A673 (cell line): ENCODE data around the gene KDM8. TPM values are rescaled to one million over a fixed set of nuclear protein-coding genes. Genes with fewer than 3 reads are reported as not detected.

Experiments used
- BruUV-seq: library from RNA; stranded (reverse); fragments of 400-500 nt; replicated peaks from 2 replicates; lab custom pipeline; 2021; lab: Mats Ljungman, UMichigan
- CTCF ChIA-PET: fragments of 300-600 bp; sonication (Branson Sonifier 250); formaldehyde crosslinking; loops from one replicate; lab custom pipeline; 2022; ENCODE audit warnings: antibody characterized with exemption; lab: Charles Lee
- POLR2A ChIA-PET: fragments of 300-600 bp; sonication (Branson Sonifier 250); formaldehyde crosslinking; loops from one replicate; lab custom pipeline; 2022; ENCODE audit warnings: antibody characterized with exemption; ENCODE audit not compliant: low non-redundant PET; lab: Charles Lee
- DNase-seq: peaks from one replicate; pipeline ENCODE4 v3.0.0-alpha.2; 2015; ENCODE audit warnings: low spot score
- H3K27ac ChIP-seq: fragments of 200-600 bp; sonication (generic); 2 replicates; pipeline ENCODE4 v1.5.1; 2016; ENCODE audit warnings: mixed run types, low read depth, mild to moderate bottlenecking, mixed read lengths, antibody characterized with exemption, low read length; ENCODE audit not compliant: poor library complexity, severe bottlenecking
- H3K27me3 ChIP-seq: fragments of 200-600 bp; sonication (generic); replicated peaks from 2 replicates; pipeline ENCODE4 v1.6.1; 2017; ENCODE audit warnings: mixed run types, low read depth, mild to moderate bottlenecking, mixed read lengths, antibody characterized with exemption, low read length; ENCODE audit not compliant: insufficient read depth, poor library complexity
- H3K36me3 ChIP-seq: fragments of 200-600 bp; sonication (generic); 2 replicates; pipeline ENCODE4 v1.6.1; 2016; ENCODE audit warnings: mixed run types, mild to moderate bottlenecking, mixed read lengths, antibody characterized with exemption, low read length; ENCODE audit not compliant: insufficient read depth, poor library complexity, severe bottlenecking
- H3K4me1 ChIP-seq: fragments of 200-600 bp; sonication (generic); 2 replicates; pipeline ENCODE4 v1.6.1; 2017; ENCODE audit warnings: mixed run types, mild to moderate bottlenecking, mixed read lengths, antibody characterized with exemption, low read length; ENCODE audit not compliant: insufficient read depth, poor library complexity, severe bottlenecking
- H3K4me3 ChIP-seq: fragments of 200-600 bp; sonication (generic); 2 replicates; pipeline ENCODE4 v1.5.1; 2016; ENCODE audit warnings: low read depth, mixed run types, mild to moderate bottlenecking, mixed read lengths, low read length; ENCODE audit not compliant: poor library complexity, severe bottlenecking
- H3K9me3 ChIP-seq: fragments of 200-600 bp; sonication (generic); 2 replicates; pipeline ENCODE4 v1.6.1; 2016; ENCODE audit warnings: mixed run types, low read depth, mild to moderate bottlenecking, mixed read lengths, antibody characterized with exemption, low read length; ENCODE audit not compliant: poor library complexity, severe bottlenecking
- EZH2 ChIP-seq: fragments of 200-600 bp; sonication (generic); IDR thresholded peaks from 2 replicates; pipeline ENCODE4 v1.6.1; 2017; ENCODE audit warnings: borderline replicate concordance, low read depth, mild to moderate bottlenecking, mixed read lengths, antibody characterized with exemption, low read length; ENCODE audit not compliant: poor library complexity, severe bottlenecking
- intact Hi-C: fragments of 100-400 bp; cut with micrococcal nuclease; formaldehyde crosslinking; loops from one replicate; pipeline ENCODE4 v1.10.0; 2022; ENCODE audit not compliant: unreplicated experiment
- total RNA-seq: library from RNA; stranded (reverse); gene quantifications from 2 replicates; pipeline ENCODE4 v1.2.3, GENCODE V29; 2021
- TF ChIP-seq, protein P1 (sequence below): fragments of 300-800, 200-600 bp; sonication (generic); conservative IDR thresholded peaks from 2 replicates; pipeline ENCODE4 v1.5.1; 2017; ENCODE audit warnings: low read depth, mild to moderate bottlenecking, antibody characterized with exemption, low read length, moderate library complexity, mixed read lengths

Gene KDM8
- total RNA-seq, 1 experiment from 2014 or later = 8.8 TPM

DNA sequence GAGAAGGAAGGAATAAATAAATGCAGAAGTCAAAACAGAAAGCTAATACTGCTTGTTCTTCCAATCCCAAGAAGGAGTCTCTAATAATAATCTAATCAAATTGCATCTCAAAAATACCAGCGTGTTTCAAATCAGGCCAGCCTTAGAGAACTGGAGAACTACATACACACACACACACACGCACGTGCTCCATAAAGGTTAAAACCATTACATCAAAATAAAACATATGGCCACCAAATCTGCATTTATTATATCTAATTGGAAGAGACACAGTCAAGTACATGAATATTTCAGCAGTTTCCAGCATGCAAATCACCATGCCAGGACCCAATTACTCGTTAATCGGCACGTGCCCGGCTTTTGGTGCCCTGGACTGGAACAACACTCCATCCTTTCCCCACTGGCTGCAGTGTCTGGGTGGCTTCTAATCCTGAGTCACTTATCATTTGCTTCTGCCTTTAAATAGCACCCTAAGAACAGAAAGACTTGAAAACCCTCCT, 20.4 kb upstream of the KDM8 start:
- ChIA-PET POLR2A (no interaction called here), CTCF (no interaction called here)
- Histone ChIP-seq H3K27me3 (no peaks in the 10 kb centered on the region), H3K4me1 (no peaks in the 10 kb centered on the region), H3K36me3 (no peaks in the 10 kb centered on the region), H3K4me3 (no peak overlapping the region), H3K27ac (no peak overlapping the region), H3K9me3 (no peaks in the 10 kb centered on the region)
- no peak for DNase-seq
- BruUV-seq = no TSS peak
- TF ChIP-seq, protein P1, sequence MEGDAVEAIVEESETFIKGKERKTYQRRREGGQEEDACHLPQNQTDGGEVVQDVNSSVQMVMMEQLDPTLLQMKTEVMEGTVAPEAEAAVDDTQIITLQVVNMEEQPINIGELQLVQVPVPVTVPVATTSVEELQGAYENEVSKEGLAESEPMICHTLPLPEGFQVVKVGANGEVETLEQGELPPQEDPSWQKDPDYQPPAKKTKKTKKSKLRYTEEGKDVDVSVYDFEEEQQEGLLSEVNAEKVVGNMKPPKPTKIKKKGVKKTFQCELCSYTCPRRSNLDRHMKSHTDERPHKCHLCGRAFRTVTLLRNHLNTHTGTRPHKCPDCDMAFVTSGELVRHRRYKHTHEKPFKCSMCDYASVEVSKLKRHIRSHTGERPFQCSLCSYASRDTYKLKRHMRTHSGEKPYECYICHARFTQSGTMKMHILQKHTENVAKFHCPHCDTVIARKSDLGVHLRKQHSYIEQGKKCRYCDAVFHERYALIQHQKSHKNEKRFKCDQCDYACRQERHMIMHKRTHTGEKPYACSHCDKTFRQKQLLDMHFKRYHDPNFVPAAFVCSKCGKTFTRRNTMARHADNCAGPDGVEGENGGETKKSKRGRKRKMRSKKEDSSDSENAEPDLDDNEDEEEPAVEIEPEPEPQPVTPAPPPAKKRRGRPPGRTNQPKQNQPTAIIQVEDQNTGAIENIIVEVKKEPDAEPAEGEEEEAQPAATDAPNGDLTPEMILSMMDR = no peak
- no peak for TF ChIP-seq EZH2
- intact Hi-C loops = no loop called here

DNA sequence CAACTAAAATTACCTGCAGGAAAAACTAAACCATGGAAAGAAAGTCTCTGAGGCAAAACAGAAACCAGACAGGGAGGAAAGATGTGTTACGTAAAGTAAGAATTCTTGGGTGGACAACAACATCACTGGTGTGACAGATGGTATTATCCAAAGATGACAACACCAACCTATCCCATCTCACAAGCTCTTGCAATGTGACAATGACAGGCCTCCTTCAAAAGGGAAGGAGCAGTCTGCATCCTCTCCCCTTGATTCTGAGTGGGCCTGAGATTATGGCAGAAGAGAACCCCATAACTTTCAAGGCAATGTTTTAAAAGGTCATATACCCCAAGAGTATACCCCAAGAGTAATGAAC, 17.6 kb upstream of the KDM8 start:
- H3K27ac ChIP-seq = no peak overlapping the region
- POLR2A ChIA-PET = no interaction called here
- TF ChIP-seq, protein P1 = no peak
- no peak for TF ChIP-seq EZH2
- H3K27me3 ChIP-seq = no peaks in the 10 kb centered on the region
- DNase-seq = no peak
- no peaks in the 10 kb centered on the region for H3K4me1 ChIP-seq
- CTCF ChIA-PET = no interaction called here
- no peaks in the 10 kb centered on the region for H3K36me3 ChIP-seq
- no peaks in the 10 kb centered on the region for H3K9me3 ChIP-seq
- intact Hi-C loops = no loop called here
- H3K4me3 ChIP-seq = no peak overlapping the region
- no TSS peak for BruUV-seq

GRCh38 chr16:27188633-27189032, 14.7 kb upstream of the KDM8 start:
- BruUV-seq = no TSS peak
- H3K27me3 ChIP-seq = no peaks in the 10 kb centered on the region
- H3K27ac ChIP-seq = no peak overlapping the region
- ChIA-PET CTCF (no interaction called here), POLR2A (interaction anchor here (0.5 to 0.6 kb wide), 2 partner anchors 169 to 180 kb away, joined by 3 read pairs; no protein-coding TSS in a partner anchor)
- no peak for TF ChIP-seq EZH2
- TF ChIP-seq, protein P1 = no peak
- no peak for DNase-seq
- H3K36me3 ChIP-seq = no peaks in the 10 kb centered on the region
- no peaks in the 10 kb centered on the region for H3K4me1 ChIP-seq
- no peaks in the 10 kb centered on the region for H3K9me3 ChIP-seq
- no peak overlapping the region for H3K4me3 ChIP-seq
- intact Hi-C loops = no loop called here
